ENCODE data around the gene KCNC1. TPM values are rescaled to one million over a fixed set of nuclear protein-coding genes. Genes with fewer than 3 reads are reported as not detected.

Gene KCNC1
- total RNA-seq, 1 donor from 2014 or later, result not detected

DNA sequence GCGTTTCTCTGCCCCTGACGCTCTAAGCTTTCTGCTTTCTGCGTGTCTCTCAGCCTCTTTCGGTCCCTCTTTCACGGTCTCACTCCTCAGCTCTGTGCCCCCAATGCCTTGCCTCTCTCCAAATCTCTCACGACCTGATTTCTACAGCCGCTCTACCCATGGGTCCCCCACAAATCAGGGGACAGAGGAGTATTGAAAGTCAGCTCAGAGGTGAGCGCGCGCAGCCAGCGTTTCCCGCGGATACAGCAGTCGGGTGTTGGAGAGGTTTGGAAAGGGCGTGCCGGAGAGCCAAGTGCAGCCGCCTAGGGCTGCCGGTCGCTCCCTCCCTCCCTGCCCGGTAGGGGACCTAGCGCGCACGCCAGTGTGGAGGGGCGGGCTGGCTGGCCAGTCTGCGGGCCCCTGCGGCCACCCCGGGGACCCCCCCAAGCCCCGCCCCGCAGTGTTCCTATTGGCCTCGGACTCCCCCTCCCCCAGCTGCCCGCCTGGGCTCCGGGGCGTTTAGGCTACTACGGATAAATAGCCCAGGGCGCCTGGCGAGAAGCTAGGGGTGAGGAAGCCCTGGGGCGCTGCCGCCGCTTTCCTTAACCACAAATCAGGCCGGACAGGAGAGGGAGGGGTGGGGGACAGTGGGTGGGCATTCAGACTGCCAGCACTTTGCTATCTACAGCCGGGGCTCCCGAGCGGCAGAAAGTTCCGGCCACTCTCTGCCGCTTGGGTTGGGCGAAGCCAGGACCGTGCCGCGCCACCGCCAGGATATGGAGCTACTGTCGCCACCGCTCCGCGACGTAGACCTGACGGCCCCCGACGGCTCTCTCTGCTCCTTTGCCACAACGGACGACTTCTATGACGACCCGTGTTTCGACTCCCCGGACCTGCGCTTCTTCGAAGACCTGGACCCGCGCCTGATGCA, 15.3 kb upstream of the KCNC1 start, which contains the start of gene MYOD1:
Gene MYOD1 (plus strand): TSS at position 544 of the 910 bp plus-strand sequence. CDS start 212 bp downstream, at position 756.
- H3K9me3 Mint-ChIP-seq (ENCODE audit: unreplicated experiment), result no peaks in the 10 kb centered on the region
- H3K4me1 Mint-ChIP-seq (ENCODE audit: unreplicated experiment), result no peaks in the 10 kb centered on the region
- H3K27ac Mint-ChIP-seq (ENCODE audit: unreplicated experiment), result no peak within 1 kb of the TSS
- H3K4me3 Mint-ChIP-seq (ENCODE audit: unreplicated experiment), result no peak within 1 kb of the TSS
- TF ChIP-seq, protein P1, sequence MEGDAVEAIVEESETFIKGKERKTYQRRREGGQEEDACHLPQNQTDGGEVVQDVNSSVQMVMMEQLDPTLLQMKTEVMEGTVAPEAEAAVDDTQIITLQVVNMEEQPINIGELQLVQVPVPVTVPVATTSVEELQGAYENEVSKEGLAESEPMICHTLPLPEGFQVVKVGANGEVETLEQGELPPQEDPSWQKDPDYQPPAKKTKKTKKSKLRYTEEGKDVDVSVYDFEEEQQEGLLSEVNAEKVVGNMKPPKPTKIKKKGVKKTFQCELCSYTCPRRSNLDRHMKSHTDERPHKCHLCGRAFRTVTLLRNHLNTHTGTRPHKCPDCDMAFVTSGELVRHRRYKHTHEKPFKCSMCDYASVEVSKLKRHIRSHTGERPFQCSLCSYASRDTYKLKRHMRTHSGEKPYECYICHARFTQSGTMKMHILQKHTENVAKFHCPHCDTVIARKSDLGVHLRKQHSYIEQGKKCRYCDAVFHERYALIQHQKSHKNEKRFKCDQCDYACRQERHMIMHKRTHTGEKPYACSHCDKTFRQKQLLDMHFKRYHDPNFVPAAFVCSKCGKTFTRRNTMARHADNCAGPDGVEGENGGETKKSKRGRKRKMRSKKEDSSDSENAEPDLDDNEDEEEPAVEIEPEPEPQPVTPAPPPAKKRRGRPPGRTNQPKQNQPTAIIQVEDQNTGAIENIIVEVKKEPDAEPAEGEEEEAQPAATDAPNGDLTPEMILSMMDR (IDR thresholded peaks at IDR 0.05; ENCODE audit: unreplicated experiment), result no peak
- peaks cover 14% of the 10 kb centered on the region for H3K27me3 Mint-ChIP-seq (ENCODE audit: unreplicated experiment)
- DNase-seq (ENCODE audit: low spot score), result no peak
- no peaks in the 10 kb centered on the region for H3K36me3 Mint-ChIP-seq (ENCODE audit: low read depth, unreplicated experiment)

DNA sequence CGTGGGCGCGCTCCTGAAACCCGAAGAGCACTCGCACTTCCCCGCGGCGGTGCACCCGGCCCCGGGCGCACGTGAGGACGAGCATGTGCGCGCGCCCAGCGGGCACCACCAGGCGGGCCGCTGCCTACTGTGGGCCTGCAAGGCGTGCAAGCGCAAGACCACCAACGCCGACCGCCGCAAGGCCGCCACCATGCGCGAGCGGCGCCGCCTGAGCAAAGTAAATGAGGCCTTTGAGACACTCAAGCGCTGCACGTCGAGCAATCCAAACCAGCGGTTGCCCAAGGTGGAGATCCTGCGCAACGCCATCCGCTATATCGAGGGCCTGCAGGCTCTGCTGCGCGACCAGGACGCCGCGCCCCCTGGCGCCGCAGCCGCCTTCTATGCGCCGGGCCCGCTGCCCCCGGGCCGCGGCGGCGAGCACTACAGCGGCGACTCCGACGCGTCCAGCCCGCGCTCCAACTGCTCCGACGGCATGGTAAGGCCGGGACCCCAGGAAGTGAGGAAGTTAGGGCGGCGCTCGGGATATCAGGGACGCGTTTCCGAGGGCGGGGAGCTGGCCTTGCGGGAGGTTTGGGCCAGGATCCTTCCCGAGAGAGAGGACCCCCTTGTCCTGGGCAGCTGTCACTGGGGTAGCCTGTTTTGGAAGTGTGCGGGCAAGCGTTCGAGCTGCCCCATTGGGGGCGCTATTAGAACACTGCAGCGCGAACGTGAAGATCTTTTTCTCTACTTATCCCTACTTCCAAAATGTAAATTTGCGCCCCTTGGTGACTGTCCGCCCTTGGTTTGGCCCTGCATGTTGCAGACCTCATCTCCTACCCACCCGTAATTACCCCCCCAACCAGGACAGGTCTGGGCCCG, 14.4 kb upstream of the KCNC1 start:
- no peak overlapping the region for H3K4me3 Mint-ChIP-seq (ENCODE audit: unreplicated experiment)
- DNase-seq (ENCODE audit: low spot score), result peak; percentile 65
- H3K9me3 Mint-ChIP-seq (ENCODE audit: unreplicated experiment), result no peaks in the 10 kb centered on the region
- no peaks in the 10 kb centered on the region for H3K4me1 Mint-ChIP-seq (ENCODE audit: unreplicated experiment)
- H3K27me3 Mint-ChIP-seq (ENCODE audit: unreplicated experiment), result peaks cover 14% of the 10 kb centered on the region
- H3K27ac Mint-ChIP-seq (ENCODE audit: unreplicated experiment), result no peak overlapping the region
- H3K36me3 Mint-ChIP-seq (ENCODE audit: low read depth, unreplicated experiment), result no peaks in the 10 kb centered on the region
- TF ChIP-seq, protein P1 (IDR thresholded peaks at IDR 0.05; ENCODE audit: unreplicated experiment), result peak; percentile 21

DNA sequence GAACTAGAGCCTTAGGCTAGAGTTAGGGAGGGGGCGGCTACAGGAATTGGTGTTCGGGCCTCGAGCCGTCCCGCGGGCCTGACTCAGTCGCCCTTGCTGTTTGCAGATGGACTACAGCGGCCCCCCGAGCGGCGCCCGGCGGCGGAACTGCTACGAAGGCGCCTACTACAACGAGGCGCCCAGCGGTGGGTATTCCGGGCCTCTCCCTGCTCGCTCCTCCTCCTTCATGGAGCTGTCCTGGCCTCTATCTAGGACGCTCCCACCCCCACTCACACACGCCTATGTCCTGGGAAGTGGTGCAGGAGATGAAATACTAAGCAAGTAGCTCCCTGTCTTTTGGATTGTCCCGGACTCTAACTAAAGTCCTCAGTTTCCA, 13.8 kb upstream of the KCNC1 start:
- no peak overlapping the region for H3K27ac Mint-ChIP-seq (ENCODE audit: unreplicated experiment)
- DNase-seq (ENCODE audit: low spot score), result no peak

DNA sequence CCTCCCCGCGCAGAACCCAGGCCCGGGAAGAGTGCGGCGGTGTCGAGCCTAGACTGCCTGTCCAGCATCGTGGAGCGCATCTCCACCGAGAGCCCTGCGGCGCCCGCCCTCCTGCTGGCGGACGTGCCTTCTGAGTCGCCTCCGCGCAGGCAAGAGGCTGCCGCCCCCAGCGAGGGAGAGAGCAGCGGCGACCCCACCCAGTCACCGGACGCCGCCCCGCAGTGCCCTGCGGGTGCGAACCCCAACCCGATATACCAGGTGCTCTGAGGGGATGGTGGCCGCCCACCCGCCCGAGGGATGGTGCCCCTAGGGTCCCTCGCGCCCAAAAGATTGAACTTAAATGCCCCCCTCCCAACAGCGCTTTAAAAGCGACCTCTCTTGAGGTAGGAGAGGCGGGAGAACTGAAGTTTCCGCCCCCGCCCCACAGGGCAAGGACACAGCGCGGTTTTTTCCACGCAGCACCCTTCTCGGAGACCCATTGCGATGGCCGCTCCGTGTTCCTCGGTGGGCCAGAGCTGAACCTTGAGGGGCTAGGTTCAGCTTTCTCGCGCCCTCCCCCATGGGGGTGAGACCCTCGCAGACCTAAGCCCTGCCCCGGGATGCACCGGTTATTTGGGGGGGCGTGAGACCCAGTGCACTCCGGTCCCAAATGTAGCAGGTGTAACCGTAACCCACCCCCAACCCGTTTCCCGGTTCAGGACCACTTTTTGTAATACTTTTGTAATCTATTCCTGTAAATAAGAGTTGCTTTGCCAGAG, 13.2 kb upstream of the KCNC1 start:
- no peak for DNase-seq (ENCODE audit: low spot score)
- peaks cover 14% of the 10 kb centered on the region for H3K27me3 Mint-ChIP-seq (ENCODE audit: unreplicated experiment)
- H3K9me3 Mint-ChIP-seq (ENCODE audit: unreplicated experiment), result no peaks in the 10 kb centered on the region
- no peaks in the 10 kb centered on the region for H3K4me1 Mint-ChIP-seq (ENCODE audit: unreplicated experiment)
- TF ChIP-seq, protein P1 (IDR thresholded peaks at IDR 0.05; ENCODE audit: unreplicated experiment), result no peak
- no peak overlapping the region for H3K27ac Mint-ChIP-seq (ENCODE audit: unreplicated experiment)
- H3K36me3 Mint-ChIP-seq (ENCODE audit: low read depth, unreplicated experiment), result no peaks in the 10 kb centered on the region
- H3K4me3 Mint-ChIP-seq (ENCODE audit: unreplicated experiment), result no peak overlapping the region

More for the DNA sequence above, 13.8 kb upstream of the KCNC1 start:
- no peak overlapping the region for H3K4me3 Mint-ChIP-seq (ENCODE audit: unreplicated experiment)
- H3K36me3 Mint-ChIP-seq (ENCODE audit: low read depth, unreplicated experiment), result no peaks in the 10 kb centered on the region
- no peaks in the 10 kb centered on the region for H3K4me1 Mint-ChIP-seq (ENCODE audit: unreplicated experiment)
- H3K9me3 Mint-ChIP-seq (ENCODE audit: unreplicated experiment), result no peaks in the 10 kb centered on the region
- TF ChIP-seq, protein P1 (IDR thresholded peaks at IDR 0.05; ENCODE audit: unreplicated experiment), result no peak
- H3K27me3 Mint-ChIP-seq (ENCODE audit: unreplicated experiment), result peaks cover 14% of the 10 kb centered on the region

All from endothelial cell (in vitro differentiated cells).